H9 (cell line): ENCODE measurements around the gene STK38L. TPM values are rescaled to one million over a fixed set of nuclear protein-coding genes. Genes with fewer than 3 reads are reported as not detected.

Source experiments
- DNase-seq: peaks from one replicate; pipeline ENCODE4 v3.0.0-alpha.2; 2017
- H2AFZ ChIP-seq: one replicate; pipeline ENCODE4 v1.6.1; 2013; ENCODE audit warnings: mild to moderate bottlenecking, low read length, control low read depth, moderate library complexity
- H2AK5ac ChIP-seq: 2 replicates; pipeline ENCODE4 v1.6.1; 2013; ENCODE audit warnings: low read length, control low read depth, mixed read lengths; ENCODE audit not compliant: insufficient read length
- H2BK120ac ChIP-seq: one replicate; pipeline ENCODE4 v1.6.1; 2013; ENCODE audit warnings: low read depth, mild to moderate bottlenecking, low read length, control low read depth, inconsistent platforms; ENCODE audit not compliant: poor library complexity, severe bottlenecking
- H2BK12ac ChIP-seq: 2 replicates; pipeline ENCODE4 v1.6.1; 2013; ENCODE audit warnings: low read length, control low read depth, mixed read lengths, low read depth; ENCODE audit not compliant: insufficient read length
- H2BK15ac ChIP-seq: 2 replicates; pipeline ENCODE4 v1.6.1; 2013; ENCODE audit warnings: low read depth, low read length, control low read depth
- H2BK20ac ChIP-seq: one replicate; pipeline ENCODE4 v1.6.1; 2013; ENCODE audit warnings: low read depth, mild to moderate bottlenecking, low read length, control low read depth, inconsistent platforms; ENCODE audit not compliant: poor library complexity, severe bottlenecking
- H2BK5ac ChIP-seq: 2 replicates; pipeline ENCODE4 v1.6.1; 2013; ENCODE audit warnings: low read length, control low read depth, mixed read lengths; ENCODE audit not compliant: insufficient read length
- H3K14ac ChIP-seq: 2 replicates; pipeline ENCODE4 v1.6.1; 2013; ENCODE audit warnings: low read length, control low read depth; ENCODE audit not compliant: insufficient read depth
- H3K18ac ChIP-seq: 2 replicates; pipeline ENCODE4 v1.6.1; 2013; ENCODE audit warnings: low read depth, mild to moderate bottlenecking, mixed read lengths, low read length, control low read depth; ENCODE audit not compliant: insufficient read length
- H3K23ac ChIP-seq: 2 replicates; pipeline ENCODE4 v1.6.1; 2013; ENCODE audit warnings: low read length, control low read depth, mixed read lengths, low read depth; ENCODE audit not compliant: insufficient read length
- H3K23me2 ChIP-seq: 2 replicates; pipeline ENCODE4 v1.6.1; 2013; ENCODE audit warnings: low read depth, mild to moderate bottlenecking, mixed read lengths, low read length, control low read depth; ENCODE audit not compliant: insufficient read length, poor library complexity, severe bottlenecking
- H3K27ac ChIP-seq: 2 replicates; pipeline ENCODE4 v1.5.1; 2013; ENCODE audit warnings: low read length, control low read depth, mixed read lengths, low read depth; ENCODE audit not compliant: insufficient read length
- H3K27me3 ChIP-seq: 2 replicates; pipeline ENCODE4 v1.6.1; 2013; ENCODE audit warnings: low read length, control low read depth, inconsistent platforms; ENCODE audit not compliant: insufficient read depth
- H3K4ac ChIP-seq: 2 replicates; pipeline ENCODE4 v1.6.1; 2013; ENCODE audit warnings: low read depth, mild to moderate bottlenecking, control low read depth, inconsistent platforms, low read length, moderate library complexity
- H3K4me1 ChIP-seq: 2 replicates; pipeline ENCODE4 v1.6.1; 2013; ENCODE audit warnings: low read length, control low read depth, inconsistent platforms; ENCODE audit not compliant: insufficient read depth
- H3K4me2 ChIP-seq: 2 replicates; pipeline ENCODE4 v1.6.1; 2013; ENCODE audit warnings: low read length, control low read depth, mixed read lengths; ENCODE audit not compliant: insufficient read length, insufficient read depth
- H3K56ac ChIP-seq: 2 replicates; pipeline ENCODE4 v1.6.1; 2013; ENCODE audit warnings: low read depth, mild to moderate bottlenecking, mixed read lengths, low read length, control low read depth; ENCODE audit not compliant: insufficient read length
- H3K79me1 ChIP-seq: 2 replicates; pipeline ENCODE4 v1.6.1; 2013; ENCODE audit warnings: low read depth, mild to moderate bottlenecking, moderate library complexity, low read length, control low read depth, inconsistent platforms; ENCODE audit not compliant: insufficient read depth, poor library complexity, severe bottlenecking
- H3K79me2 ChIP-seq: 2 replicates; pipeline ENCODE4 v1.6.1; 2013; ENCODE audit warnings: low read length, control low read depth, inconsistent platforms; ENCODE audit not compliant: insufficient read depth
- H3K9ac ChIP-seq: 2 replicates; pipeline ENCODE4 v1.6.1; 2013; ENCODE audit warnings: low read length, control low read depth, mixed read lengths; ENCODE audit not compliant: insufficient read length; ENCODE audit errors: extremely low read depth
- H3K9me3 ChIP-seq: one replicate; pipeline ENCODE4 v1.6.1; 2013; ENCODE audit warnings: low read depth, low read length, inconsistent platforms; ENCODE audit not compliant: control insufficient read depth
- H3T11ph ChIP-seq: one replicate; pipeline ENCODE4 v1.6.1; 2013; ENCODE audit warnings: mild to moderate bottlenecking, low read length, control low read depth, inconsistent platforms
- H4K20me1 ChIP-seq: one replicate; pipeline ENCODE4 v1.6.1; 2013; ENCODE audit not compliant: control insufficient read depth, insufficient read length, insufficient read depth
- H4K5ac ChIP-seq: 2 replicates; pipeline ENCODE4 v1.6.1; 2013; ENCODE audit warnings: low read depth, mild to moderate bottlenecking, mixed read lengths, low read length, control low read depth; ENCODE audit not compliant: insufficient read length
- H4K8ac ChIP-seq: replicated peaks from 2 replicates; pipeline ENCODE4 v1.6.1; 2013; ENCODE audit warnings: low read length, control low read depth, mixed read lengths, low read depth; ENCODE audit not compliant: insufficient read length
- H4K91ac ChIP-seq: 2 replicates; pipeline ENCODE4 v1.6.1; 2013; ENCODE audit warnings: low read depth, mild to moderate bottlenecking, moderate library complexity, mixed read lengths, low read length, control low read depth; ENCODE audit not compliant: insufficient read length
- H3K27ac Mint-ChIP-seq, 3 experiments: 2 replicates in 2 of 3; 3 replicates in 1 of 3; pipeline ENCODE4 v1.8.0; 2020 to 2021; ENCODE audit warnings: mixed read lengths in 3 of 3, mild to moderate bottlenecking in 1 of 3, moderate library complexity in 1 of 3
- H3K27me3 Mint-ChIP-seq: 2 replicates; pipeline ENCODE4 v1.8.0; 2021; ENCODE audit warnings: low read depth, mild to moderate bottlenecking, moderate library complexity, mixed read lengths
- H3K36me3 Mint-ChIP-seq, 3 experiments: 2 replicates in 2 of 3; 3 replicates in 1 of 3; pipeline ENCODE4 v1.8.0; 2020 to 2021; ENCODE audit warnings: low read depth in 3 of 3, mixed read lengths in 3 of 3; ENCODE audit not compliant: insufficient read depth in 1 of 3
- H3K4me1 Mint-ChIP-seq, 2 experiments: 2 replicates each; pipeline ENCODE4 v1.8.0; 2020; ENCODE audit warnings: mixed read lengths in 2 of 2
- H3K4me3 Mint-ChIP-seq, 2 experiments: 2 replicates in 1 of 2; 3 replicates in 1 of 2; pipeline ENCODE4 v1.8.0; 2020 to 2021; ENCODE audit warnings: mild to moderate bottlenecking in 2 of 2, mixed read lengths in 2 of 2, moderate library complexity in 1 of 2
- H3K9me3 Mint-ChIP-seq, 2 experiments: 2 replicates in 1 of 2; 3 replicates in 1 of 2; pipeline ENCODE4 v1.8.0; 2020; ENCODE audit warnings: mild to moderate bottlenecking in 2 of 2, mixed read lengths in 2 of 2, moderate library complexity in 1 of 2
- CTCF ChIP-seq: fragments of 200-600 bp; sonication (generic); conservative IDR thresholded peaks from 3 replicates; pipeline ENCODE4 v1.8.0; 2021; ENCODE audit warnings: antibody characterized with exemption, mild to moderate bottlenecking
- WGBS: extraction: QIAGEN DNeasy Blood & Tissue Kit; methylation state at CpG from one replicate; pipeline ENCODE4 v1.1.7; 2013; ENCODE audit warnings: missing lambda C conversion rate, low lambda C conversion rate, mixed read lengths; ENCODE audit not compliant: insufficient read length; ENCODE audit errors: extremely low coverage; 5-methylcytosine and 5-hydroxymethylcytosine counted together
- total RNA-seq: library from RNA; stranded (reverse); gene quantifications from 2 replicates; pipeline ENCODE4 v1.2.1, GENCODE V29; 2021

The STK38L gene
- total RNA-seq, 1 experiment from 2014 or later: 44.9 TPM

- H3K79me1 ChIP-seq: no peaks in the 10 kb centered on the region
- H3K36me3 Mint-ChIP-seq: no peaks in the 10 kb centered on the region
- WGBS: no CpG with 5 or more reads among the region's 1 CpG
- H2AK5ac ChIP-seq: no peak overlapping the region
- H3K23me2 ChIP-seq: no peaks in the 10 kb centered on the region
- H2AFZ ChIP-seq: no peak overlapping the region
- H3K14ac ChIP-seq: no peak overlapping the region
- no peak overlapping the region for H2BK5ac ChIP-seq
- no peak overlapping the region for H4K8ac ChIP-seq
- H3K18ac ChIP-seq: no peak overlapping the region
- no peaks in the 10 kb centered on the region for H3K27me3 ChIP-seq
- H3K9me3 ChIP-seq: no peaks in the 10 kb centered on the region
- H4K5ac ChIP-seq: no peak overlapping the region
- no peak overlapping the region for H2BK120ac ChIP-seq
- no peak overlapping the region for H2BK15ac ChIP-seq
- no peak for TF ChIP-seq CTCF
- H3K27ac Mint-ChIP-seq: no peak overlapping the region; a peak in 1 of 7 replicates
- H3K56ac ChIP-seq: no peak overlapping the region
- no peak overlapping the region for H3K4me2 ChIP-seq
- H3T11ph ChIP-seq: no peak overlapping the region
- H3K9ac ChIP-seq: no peak overlapping the region
- no peak overlapping the region for H3K27ac ChIP-seq
- H4K91ac ChIP-seq: no peak overlapping the region
- peaks cover 8% of the 10 kb centered on the region for H3K4me1 ChIP-seq
- no peaks in the 10 kb centered on the region for H3K27me3 Mint-ChIP-seq
- H4K20me1 ChIP-seq: no peaks in the 10 kb centered on the region
- no peak overlapping the region for H2BK12ac ChIP-seq
- no peak overlapping the region for H3K23ac ChIP-seq
- H2BK20ac ChIP-seq: no peak overlapping the region
- peaks cover 41 to 44% of the 10 kb centered on the region in 2 experiments for H3K4me1 Mint-ChIP-seq
- no peaks in the 10 kb centered on the region for H3K9me3 Mint-ChIP-seq
- no peak overlapping the region for H3K4me3 Mint-ChIP-seq
- no peak overlapping the region for H3K4ac ChIP-seq
- no peak for DNase-seq
- H3K79me2 ChIP-seq: peaks cover 2% of the 10 kb centered on the region; the same call in 1 of the 2 replicates
These were observed 33.8 kb downstream of the STK38L start for GRCh38 chr12:27277846-27278260.
